NCI-H146 (cell line): Measurements from ENCODE around the gene PLOD3.
A peak's percentile ranks its signal among the peaks of the same experiment; 100 is the strongest.
"Not testable (repeated sequence)": the region's sequence is repeated elsewhere in the genome, so short reads cannot be mapped to it uniquely, and the experiment has no call there.

Experiments
- DNase-seq: peaks from one replicate; lab custom pipeline; 2025; lab: John Stamatoyannopoulos, UW

Gene PLOD3

DNA sequence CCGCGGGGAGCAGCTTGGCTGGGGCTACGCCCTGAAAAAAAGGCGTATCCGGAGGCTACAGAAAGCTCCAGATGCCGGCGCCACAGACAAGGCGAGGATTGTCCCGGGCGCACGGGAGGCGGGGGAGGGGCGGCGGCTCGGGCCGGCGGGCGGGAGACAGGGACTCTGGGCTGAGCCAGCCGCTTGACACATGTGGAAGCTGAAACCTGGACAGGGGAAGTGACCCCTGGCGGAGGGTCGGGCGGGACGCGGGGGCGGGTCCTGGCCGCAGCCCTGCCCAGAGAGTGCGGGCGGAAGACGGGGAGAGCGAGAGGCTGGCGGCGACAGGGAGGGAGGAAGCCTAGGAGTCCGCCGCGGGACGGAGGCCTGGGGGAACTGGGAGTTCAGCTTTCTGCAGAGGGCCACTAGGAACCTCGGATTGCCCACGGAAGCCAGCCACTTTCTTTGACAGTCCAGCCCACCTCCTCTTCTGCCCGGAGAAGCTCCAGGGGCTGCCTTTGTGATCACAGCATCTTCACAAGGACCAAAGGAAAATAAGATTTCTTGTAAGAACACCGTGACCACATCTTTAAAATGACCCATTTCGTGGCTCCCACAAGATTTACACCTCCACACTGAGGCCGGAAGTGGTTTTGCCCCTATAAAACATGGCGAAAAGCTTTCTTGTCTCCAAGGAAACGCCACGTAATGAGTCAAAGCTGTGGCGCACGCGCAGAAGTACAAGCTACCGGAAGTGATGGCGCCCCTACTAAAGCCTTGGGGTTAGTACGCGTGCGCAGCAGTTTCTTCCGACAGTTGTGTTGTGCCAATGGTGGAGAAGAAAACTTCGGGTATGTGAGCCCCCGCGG is at the start of gene PLOD3, which contains the start of gene ZNHIT1:
Gene PLOD3, minus strand, starts transcription at position 194 of the 848 bp plus-strand sequence. CDS start 307 bp downstream, outside the sequence.
Gene ZNHIT1, plus strand, starts transcription at position 778 of the 848 bp plus-strand sequence. Its CDS starts 31 bp downstream, at position 809.
- DNase-seq = peak; percentile 97

DNA sequence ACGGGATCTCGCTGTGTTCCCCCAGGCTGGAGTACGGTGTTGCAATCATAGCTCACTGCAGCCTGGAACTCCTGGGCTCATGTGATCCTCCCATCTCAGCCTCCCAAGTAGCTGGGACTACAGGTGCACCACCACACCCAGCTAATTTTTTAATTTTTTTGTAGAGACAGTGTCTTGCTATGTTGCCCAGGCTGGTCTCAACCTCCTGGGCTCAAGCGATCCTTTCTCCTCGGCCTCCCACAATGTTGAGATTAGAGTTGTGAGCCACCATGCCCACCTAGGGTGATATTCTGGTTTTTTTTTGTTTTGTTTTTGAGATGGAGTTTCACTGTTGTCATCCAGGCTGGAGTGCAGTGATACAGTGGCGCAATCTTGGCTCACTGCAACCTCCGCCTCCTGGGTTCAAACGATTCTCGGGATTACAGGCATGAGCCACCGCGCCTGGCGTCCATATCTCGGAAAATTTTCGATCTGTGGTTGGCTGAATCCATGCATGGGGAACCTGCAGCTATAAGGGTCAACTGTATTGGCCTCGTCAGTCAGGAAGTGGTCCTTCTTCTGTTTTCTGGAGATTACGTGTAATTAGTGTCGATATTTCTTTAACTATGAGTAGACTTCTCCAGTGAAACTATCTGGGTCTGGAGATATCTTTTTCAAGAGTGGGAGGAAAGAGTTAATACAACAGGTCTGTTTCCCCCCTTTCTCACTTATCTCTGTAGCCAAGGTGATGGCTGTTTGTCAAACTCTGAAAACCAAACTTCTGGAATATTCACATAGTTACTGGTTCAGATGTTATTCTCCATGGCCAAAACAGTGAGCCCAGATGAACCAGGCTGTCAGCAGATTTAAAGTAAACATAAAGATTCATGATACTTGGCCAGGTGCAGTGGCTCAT is 48.5 kb upstream of the PLOD3 start:
- DNase-seq = no peak

- not testable (repeated sequence) for DNase-seq
Measured at GRCh38 chr7:101264102-101264706, 46.8 kb upstream of the PLOD3 start.

DNA sequence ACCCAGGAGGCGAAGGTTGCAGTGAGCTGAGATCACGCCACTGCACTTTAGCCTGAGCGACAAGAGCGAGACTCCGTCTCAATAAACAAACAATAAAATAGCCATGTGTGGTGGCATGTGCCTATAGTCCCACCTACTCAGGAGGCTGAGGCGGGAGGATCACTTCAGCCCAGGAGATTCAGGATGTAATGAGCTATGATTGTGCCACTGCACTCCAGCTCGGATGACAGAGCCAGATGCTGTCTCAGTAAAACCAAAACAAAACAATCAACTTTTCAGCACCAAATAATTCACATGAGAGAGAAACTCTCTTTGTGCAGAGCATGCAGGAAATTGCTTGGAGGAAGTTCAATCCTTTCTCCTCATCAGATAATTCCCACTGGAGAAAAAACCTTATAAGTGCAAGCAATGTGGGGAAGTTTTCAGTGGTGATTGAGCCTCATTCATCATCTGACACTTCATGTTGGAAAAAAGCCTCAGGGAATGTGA is 40.9 kb upstream of the PLOD3 start:
- no peak for DNase-seq

DNA sequence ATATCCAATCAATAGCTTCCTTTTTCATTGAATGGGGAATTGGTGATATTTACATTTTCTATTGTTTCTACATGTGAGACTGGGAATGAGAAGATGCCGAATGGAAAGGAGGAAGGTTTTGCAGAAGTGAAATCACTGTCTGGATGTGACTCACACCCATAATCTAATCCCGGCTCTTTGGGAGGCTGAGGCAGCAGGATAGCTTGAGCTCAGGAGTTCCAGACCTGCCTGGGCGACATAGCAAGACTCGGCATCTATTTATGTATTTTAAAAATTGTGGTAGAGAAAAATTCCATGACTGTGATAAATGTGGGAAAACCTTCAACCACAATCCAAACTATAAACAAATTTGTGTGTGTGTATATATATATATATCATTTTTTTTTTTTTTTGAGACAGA is 38.4 kb upstream of the PLOD3 start:
- no peak for DNase-seq

DNA sequence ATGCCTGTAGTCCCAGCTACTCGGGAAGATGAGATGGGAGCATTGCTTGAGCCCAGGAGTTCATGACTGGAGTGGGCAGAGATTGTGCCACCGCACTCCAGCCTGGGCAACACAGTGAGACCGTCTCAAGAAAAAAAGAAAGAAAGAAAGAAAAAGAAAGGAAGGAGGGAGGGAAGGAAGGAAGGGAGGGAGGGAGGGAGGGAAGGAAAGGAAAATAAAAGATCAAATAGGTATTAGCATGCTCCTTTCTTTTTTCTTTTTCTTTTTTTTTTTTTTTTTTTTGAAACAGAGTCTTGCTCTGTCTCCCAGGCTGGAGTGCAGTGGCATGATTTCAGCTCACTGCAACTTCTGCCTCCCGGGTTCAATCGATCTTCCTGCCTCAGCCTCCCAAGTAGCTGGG is 35.8 kb upstream of the PLOD3 start:
- not testable (repeated sequence) for DNase-seq

DNA sequence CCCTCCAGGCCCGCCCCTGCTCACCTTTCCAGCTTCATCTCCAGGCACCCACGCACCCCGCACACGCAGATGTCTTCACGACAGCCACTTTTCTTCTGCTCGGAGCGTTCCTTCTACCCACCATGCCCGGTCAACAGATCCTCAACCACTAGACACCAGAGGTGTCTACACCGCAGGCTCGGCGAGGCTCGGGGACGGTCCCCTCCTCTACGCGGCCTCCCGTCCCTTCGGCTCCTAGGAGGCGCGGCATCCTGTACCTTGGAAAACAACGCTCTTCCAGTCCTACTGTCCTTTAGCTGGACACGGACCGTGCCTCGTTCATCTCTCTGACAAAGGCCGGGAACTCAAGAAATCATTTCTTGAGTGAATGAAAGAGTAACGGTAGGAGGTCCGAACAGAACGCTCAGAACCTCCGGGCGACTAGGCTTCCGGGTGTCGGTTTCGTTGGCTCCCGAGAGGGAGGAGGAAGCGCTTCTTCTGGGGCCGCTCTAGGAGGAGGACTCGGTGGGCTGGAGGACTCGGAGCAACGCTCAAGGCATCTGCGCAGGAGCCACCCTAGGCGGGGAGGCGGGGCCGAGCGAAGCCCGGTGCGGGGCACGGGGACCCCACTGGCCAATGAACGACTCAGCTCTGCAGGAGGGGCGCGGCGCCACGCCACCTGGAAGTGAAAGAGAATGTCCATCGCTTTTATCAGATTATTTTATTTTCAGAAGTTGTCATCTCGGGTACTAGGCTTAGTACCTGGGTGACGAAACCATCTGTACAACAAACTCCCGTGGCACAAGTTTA is 34.7 kb upstream of the PLOD3 start:
- DNase-seq = peak; percentile 97

DNA sequence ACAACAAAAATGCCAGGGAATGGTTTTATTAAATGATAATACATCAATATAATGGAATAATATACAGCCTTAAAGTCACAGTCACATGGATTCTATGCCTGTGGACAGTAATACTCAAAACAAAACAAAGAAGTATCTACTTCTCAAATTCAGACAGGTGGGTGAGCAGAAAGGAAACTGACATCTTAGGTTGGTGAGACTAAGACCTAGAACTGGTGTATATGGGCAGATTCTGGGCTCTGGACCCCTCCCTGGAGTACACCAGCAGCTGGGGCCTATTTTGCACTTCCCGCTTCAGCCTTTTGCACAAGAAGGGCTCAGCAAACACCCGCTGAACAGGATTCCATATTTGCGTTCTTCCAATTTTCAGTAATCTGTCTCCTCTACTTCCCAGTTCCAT is 32.9 kb upstream of the PLOD3 start:
- no peak for DNase-seq

GRCh38 chr7:101248276-101248675 is 30.9 kb upstream of the PLOD3 start:
- DNase-seq = no peak

GRCh38 chr7:101245147-101245668 is 27.8 kb upstream of the PLOD3 start:
- DNase-seq = no peak

DNA sequence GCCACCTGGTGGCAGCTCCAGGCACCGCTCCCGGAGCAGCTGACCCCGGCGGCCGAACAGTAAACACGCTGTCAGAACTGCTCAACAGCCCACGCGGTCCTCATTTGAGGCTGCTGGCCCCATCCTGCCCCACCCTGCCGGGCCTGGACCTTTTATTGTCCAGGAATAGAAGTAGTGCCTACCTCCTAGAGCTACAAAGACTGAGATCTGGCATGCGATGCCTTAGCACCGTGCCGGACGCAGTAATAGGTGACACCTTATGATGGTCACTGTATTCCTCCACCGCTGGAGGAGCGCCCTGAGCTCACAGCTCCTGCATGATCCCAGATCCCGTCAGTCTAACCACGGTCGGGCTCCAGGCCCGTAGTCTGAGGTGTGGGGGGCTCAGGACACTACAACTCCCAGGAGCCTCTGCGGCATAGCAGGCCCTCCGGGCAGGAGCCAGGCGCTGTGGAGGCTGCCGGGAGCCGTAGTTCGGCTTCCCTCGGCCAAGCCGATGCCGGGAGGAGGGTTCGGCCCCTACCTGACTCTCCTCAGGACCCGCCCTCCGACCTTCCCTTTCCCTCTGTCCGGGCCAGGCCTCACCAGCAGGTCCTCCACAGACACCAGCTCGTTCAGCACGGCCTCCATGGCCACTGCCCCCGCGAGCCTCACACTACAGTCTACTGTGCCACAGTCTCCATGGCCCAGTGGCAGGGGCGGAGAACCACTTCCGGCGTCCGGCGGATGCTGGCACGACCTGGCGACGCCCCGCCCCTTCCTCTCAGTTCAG is 27.2 kb upstream of the PLOD3 start, which contains the start of gene FIS1:
Gene FIS1, minus strand, starts transcription at position 707 of the 772 bp plus-strand sequence. Its CDS starts 77 bp downstream, at position 630.
- DNase-seq = peak; percentile 92

GRCh38 chr7:101243646-101244374 is 26.4 kb upstream of the PLOD3 start:
- peak; percentile 16 for DNase-seq

DNA sequence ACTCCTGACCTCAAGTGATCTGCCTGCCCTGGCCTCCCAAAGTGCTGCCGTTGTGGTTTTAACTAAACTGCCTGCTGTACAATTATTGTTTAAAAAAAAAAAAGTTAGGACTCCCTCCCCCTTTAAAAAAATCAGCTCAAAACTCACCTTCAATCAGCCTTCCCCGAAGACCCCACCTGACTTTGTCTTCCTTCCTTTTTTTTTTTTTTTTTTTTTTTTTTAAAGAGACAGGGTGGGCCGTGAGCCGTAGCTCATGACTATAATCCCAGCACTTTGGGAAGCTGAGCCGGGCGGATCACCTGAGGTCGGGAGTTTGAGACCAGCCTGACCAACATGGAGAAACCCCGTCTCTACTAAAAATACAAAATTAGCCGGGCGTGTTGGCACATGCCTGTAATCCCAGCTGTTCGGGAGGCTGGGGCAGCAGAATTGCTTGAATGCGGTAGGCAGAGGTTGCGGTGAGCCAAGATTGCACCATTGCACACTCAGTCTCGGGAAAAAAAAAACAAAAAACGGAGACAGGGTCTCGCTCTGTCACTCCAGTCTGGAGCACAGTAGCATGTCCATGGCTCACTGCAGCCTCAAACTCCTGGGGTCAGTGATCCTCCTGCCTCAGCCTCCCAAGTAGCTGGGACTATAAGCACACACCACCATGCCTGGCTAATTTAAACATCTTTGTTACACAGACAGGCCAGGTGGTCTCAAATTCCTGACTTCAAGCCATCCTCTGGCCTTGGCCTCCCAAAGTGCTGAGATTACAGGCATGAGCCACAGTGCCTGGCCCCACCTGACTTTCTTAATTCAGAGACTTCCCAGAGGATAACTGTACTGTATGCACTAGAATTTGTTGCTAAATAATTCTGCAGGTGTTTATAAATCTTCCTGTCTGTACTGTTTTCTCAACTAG is 24.3 kb upstream of the PLOD3 start:
- no peak for DNase-seq

GRCh38 chr7:101241015-101241363 is 23.6 kb upstream of the PLOD3 start:
- DNase-seq = no peak

DNA sequence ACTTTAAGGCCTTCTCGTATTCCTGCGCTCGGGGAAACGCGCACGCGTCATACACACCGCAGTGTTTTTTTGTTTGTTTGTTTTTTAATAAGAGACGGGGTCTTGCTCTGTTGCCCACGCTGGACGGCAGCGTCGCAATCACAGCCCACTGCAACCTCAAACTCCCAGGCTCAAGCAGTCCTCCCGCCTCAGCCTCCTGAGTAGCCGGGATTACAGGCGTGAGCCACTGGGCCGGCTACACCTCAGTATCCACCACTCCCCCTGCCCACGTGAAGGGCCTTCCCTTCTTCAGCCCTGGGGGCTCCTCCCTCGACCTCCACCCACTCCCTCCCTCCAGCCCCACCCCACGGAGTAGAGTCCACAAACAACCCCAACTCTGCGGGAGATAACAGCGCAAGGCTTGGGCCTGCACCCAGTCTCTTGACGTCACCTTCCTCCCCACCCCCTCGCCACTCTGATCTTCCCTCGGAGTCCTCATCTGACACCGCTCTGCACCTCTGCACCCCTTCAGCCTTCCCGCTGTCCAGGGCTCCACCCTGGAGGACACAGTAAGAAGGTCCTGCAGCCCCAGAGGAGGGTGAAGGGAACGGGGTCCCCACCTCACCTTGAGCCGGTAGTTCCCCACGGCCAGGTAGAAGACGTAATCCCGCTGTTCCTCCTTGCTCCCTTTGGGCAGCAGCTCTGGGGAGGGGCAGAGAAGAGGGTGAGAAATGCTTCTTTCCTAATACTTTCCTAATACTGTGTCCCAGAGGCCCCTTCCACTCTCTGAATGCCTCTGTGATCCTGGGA is 23.0 kb upstream of the PLOD3 start:
- no peak for DNase-seq

GRCh38 chr7:101239951-101240220 is 22.5 kb upstream of the PLOD3 start:
- DNase-seq = no peak

GRCh38 chr7:101239191-101239950 is 22.0 kb upstream of the PLOD3 start:
- no peak for DNase-seq
